SU-DHL-6 (cell line): Measurements from ENCODE around the gene CDC42BPA.

Experiments used
- CTCF ChIP-seq: fragments of 200-600 bp; sonication (generic); IDR thresholded peaks from one replicate; pipeline ENCODE4 v1.5.1; 2017; ENCODE audit warnings: antibody characterized with exemption, mild to moderate bottlenecking, low read length, moderate library complexity; ENCODE audit not compliant: insufficient read depth, poor library complexity, severe bottlenecking
- EZH2phosphoT487 ChIP-seq: fragments of 200-600 bp; sonication (generic), shearing (Covaris generic); conservative IDR thresholded peaks from 2 replicates; pipeline ENCODE4 v1.6.1; 2018; ENCODE audit warnings: mild to moderate bottlenecking, antibody characterized with exemption, low read length, moderate library complexity, mixed read lengths

GRCh38 chr1:227170361-227171166, 147.7 kb downstream of the CDC42BPA start:
- TF ChIP-seq CTCF = no peak
- TF ChIP-seq EZH2phosphoT487 = no peak
